Caco-2 (cell line): Measurements from ENCODE around the gene LAMP1. TPM values are rescaled to one million over a fixed set of nuclear protein-coding genes. Genes with fewer than 3 reads are reported as not detected.

Experiments used
- BruUV-seq: library from RNA; stranded (reverse); fragments of 400-500 nt; replicated peaks from 2 replicates; lab custom pipeline; 2021; lab: Mats Ljungman, UMichigan
- CTCF ChIA-PET: fragments of 300-600 bp; sonication (Branson Sonifier 250); formaldehyde crosslinking; loops from one replicate; lab custom pipeline; 2022; ENCODE audit warnings: antibody characterized with exemption; lab: Charles Lee
- POLR2A ChIA-PET: fragments of 300-600 bp; sonication (Branson Sonifier 250); formaldehyde crosslinking; loops from one replicate; lab custom pipeline; 2022; ENCODE audit warnings: antibody characterized with exemption; lab: Charles Lee
- DNase-seq, 2 experiments: peaks; one replicate each; pipeline versions ENCODE4 v3.0.0 to v3.0.0-alpha.2; 2020 to 2022
- H3K27me3 ChIP-seq: replicated peaks from 2 replicates; pipeline ENCODE4 v1.6.0; 2011; ENCODE audit warnings: low read length; ENCODE audit not compliant: control insufficient read depth, insufficient read depth
- H3K36me3 ChIP-seq: 2 replicates; pipeline ENCODE4 v1.5.1; 2011; ENCODE audit warnings: low read length; ENCODE audit not compliant: control insufficient read depth, insufficient read depth
- H3K4me1 ChIP-seq: fragments of 250-450 bp; sonication (Bioruptor Pico); 2 replicates; pipeline ENCODE4 v1.5.1; 2020; ENCODE audit warnings: mild to moderate bottlenecking
- H3K4me3 ChIP-seq: 2 replicates; pipeline ENCODE4 v1.5.1; 2011; ENCODE audit warnings: low read depth, mild to moderate bottlenecking, control low read depth, low read length
- H3K9me3 ChIP-seq: fragments of 250-450 bp; sonication (Bioruptor Pico); 2 replicates; pipeline ENCODE4 v1.5.1; 2020; ENCODE audit warnings: mild to moderate bottlenecking, moderate library complexity
- H3K27ac Mint-ChIP-seq: one replicate; pipeline ENCODE4 v1.8.0; 2022; ENCODE audit warnings: mixed read lengths; ENCODE audit not compliant: unreplicated experiment
- H3K27me3 Mint-ChIP-seq: one replicate; pipeline ENCODE4 v1.8.0; 2022; ENCODE audit warnings: mixed read lengths; ENCODE audit not compliant: insufficient read depth, unreplicated experiment
- H3K36me3 Mint-ChIP-seq: one replicate; pipeline ENCODE4 v1.8.0; 2022; ENCODE audit warnings: mild to moderate bottlenecking, mixed read lengths; ENCODE audit not compliant: insufficient read depth, unreplicated experiment
- H3K4me1 Mint-ChIP-seq: one replicate; pipeline ENCODE4 v1.8.0; 2022; ENCODE audit warnings: low read depth, mixed read lengths; ENCODE audit not compliant: unreplicated experiment
- H3K4me3 Mint-ChIP-seq: one replicate; pipeline ENCODE4 v1.8.0; 2022; ENCODE audit warnings: mild to moderate bottlenecking, moderate library complexity, mixed read lengths; ENCODE audit not compliant: unreplicated experiment
- H3K9me3 Mint-ChIP-seq: one replicate; pipeline ENCODE4 v1.8.0; 2022; ENCODE audit warnings: mixed read lengths; ENCODE audit not compliant: unreplicated experiment
- intact Hi-C: fragments of 100-400 bp; cut with micrococcal nuclease; formaldehyde crosslinking; loops from one replicate; pipeline ENCODE4 v1.10.0; 2022; ENCODE audit not compliant: unreplicated experiment
- total RNA-seq: library from RNA; stranded (reverse); gene quantifications from 2 replicates; pipeline ENCODE4 v1.2.3, GENCODE V29; 2022
- TF ChIP-seq, protein P1 (sequence below), 2 experiments: fragments of 200-600 bp in 1 of 2; IDR thresholded peaks; 1 replicate in 1 of 2; 2 replicates in 1 of 2; pipeline versions ENCODE4 v1.5.1 to v1.8.0; 2011 to 2022; ENCODE audit warnings: antibody characterized with exemption in 1 of 2, control low read depth in 1 of 2, inconsistent platforms in 1 of 2, low read depth in 1 of 2, low read length in 1 of 2, mild to moderate bottlenecking in 1 of 2, moderate library complexity in 1 of 2; ENCODE audit not compliant: insufficient read depth in 1 of 2, severe bottlenecking in 1 of 2, unreplicated experiment in 1 of 2

LAMP1 gene
- total RNA-seq, 1 experiment from 2014 or later: 244 TPM

DNA sequence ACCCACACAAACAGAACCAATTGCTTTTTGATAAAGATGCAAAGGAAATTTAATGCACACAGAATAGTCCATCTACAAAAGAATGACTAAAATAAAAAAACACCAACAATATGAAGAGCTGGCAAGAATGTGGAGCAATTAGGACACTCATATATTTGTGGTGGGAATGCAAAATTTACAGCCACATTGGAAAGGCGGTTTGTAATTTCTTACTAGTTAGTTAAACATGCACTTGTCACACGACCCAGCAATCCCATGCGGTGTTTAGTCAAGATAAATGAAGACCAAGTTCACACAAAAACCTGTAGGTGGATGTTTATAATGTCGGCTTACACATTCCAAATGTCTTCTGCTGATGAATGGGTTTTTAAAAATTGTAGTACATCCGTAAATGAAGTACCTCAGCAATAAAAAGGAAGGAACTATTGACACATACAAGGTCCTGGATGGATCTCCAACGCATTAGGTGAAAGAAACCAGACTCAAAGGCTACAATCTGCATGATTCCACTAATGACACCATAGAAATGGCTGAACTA lies 61.7 kb downstream of the LAMP1 start:
- Mint-ChIP-seq H3K27me3 (no peaks in the 10 kb centered on the region), H3K36me3 (peaks cover 32% of the 10 kb centered on the region), H3K4me1 (peaks cover 11% of the 10 kb centered on the region), H3K9me3 (no peaks in the 10 kb centered on the region), H3K4me3 (no peak overlapping the region), H3K27ac (no peak overlapping the region)
- ChIA-PET POLR2A (no interaction called here), CTCF (no interaction called here)
- DNase-seq: no peak
- H3K4me1 ChIP-seq: peaks cover 4% of the 10 kb centered on the region; the same call in 1 of the 2 replicates
- H3K9me3 ChIP-seq: no peaks in the 10 kb centered on the region
- TF ChIP-seq, protein P1, sequence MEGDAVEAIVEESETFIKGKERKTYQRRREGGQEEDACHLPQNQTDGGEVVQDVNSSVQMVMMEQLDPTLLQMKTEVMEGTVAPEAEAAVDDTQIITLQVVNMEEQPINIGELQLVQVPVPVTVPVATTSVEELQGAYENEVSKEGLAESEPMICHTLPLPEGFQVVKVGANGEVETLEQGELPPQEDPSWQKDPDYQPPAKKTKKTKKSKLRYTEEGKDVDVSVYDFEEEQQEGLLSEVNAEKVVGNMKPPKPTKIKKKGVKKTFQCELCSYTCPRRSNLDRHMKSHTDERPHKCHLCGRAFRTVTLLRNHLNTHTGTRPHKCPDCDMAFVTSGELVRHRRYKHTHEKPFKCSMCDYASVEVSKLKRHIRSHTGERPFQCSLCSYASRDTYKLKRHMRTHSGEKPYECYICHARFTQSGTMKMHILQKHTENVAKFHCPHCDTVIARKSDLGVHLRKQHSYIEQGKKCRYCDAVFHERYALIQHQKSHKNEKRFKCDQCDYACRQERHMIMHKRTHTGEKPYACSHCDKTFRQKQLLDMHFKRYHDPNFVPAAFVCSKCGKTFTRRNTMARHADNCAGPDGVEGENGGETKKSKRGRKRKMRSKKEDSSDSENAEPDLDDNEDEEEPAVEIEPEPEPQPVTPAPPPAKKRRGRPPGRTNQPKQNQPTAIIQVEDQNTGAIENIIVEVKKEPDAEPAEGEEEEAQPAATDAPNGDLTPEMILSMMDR (IDR thresholded peaks at IDR 0.05; ENCODE audit: insufficient read depth in 1 of 2, low read depth in 1 of 2, low read length in 1 of 2, severe bottlenecking in 1 of 2, unreplicated experiment in 1 of 2): no peak
- no TSS peak for BruUV-seq
- no peaks in the 10 kb centered on the region for H3K36me3 ChIP-seq
- H3K27me3 ChIP-seq: no peaks in the 10 kb centered on the region
- intact Hi-C loops: no loop called here
- H3K4me3 ChIP-seq: no peak overlapping the region

DNA sequence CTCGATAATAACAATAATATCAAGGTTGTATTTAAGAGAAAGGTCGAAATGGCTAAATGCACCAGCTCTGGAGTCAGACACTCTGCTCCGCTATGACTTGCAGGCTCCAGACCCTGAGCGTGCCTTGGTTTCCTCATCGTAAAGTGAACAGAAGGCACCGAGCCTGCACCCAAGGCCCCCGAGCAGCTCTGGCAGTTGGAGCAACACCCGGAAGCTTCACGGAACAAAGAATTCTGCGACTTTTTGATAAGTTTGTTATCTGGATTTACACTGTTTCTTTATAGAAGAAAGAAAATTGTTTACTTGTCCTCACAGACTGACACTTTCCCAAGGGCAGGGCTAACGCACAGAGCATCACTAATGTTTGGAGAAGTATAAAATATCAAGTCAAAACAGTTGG lies 62.5 kb downstream of the LAMP1 start:
- CTCF ChIA-PET: no interaction called here
- POLR2A ChIA-PET: interaction anchor here (0.6 kb wide), 1 partner anchor 38 kb away, joined by 3 read pairs; no protein-coding TSS in a partner anchor
- H3K4me1 Mint-ChIP-seq: peaks cover 11% of the 10 kb centered on the region

GRCh38 chr13:113360446-113360845 lies 63.4 kb downstream of the LAMP1 start:
- CTCF ChIA-PET: no interaction called here
- no peaks in the 10 kb centered on the region for H3K9me3 ChIP-seq
- POLR2A ChIA-PET: interaction anchor here (0.6 kb wide), 1 partner anchor 37 kb away, joined by 3 read pairs; no protein-coding TSS in a partner anchor
- H3K36me3 Mint-ChIP-seq: peaks cover 22% of the 10 kb centered on the region
- no peaks in the 10 kb centered on the region for H3K9me3 Mint-ChIP-seq
- peaks cover 14% of the 10 kb centered on the region for H3K4me1 Mint-ChIP-seq
- H3K27ac Mint-ChIP-seq: no peak overlapping the region
- no peak overlapping the region for H3K4me3 Mint-ChIP-seq
- H3K4me3 ChIP-seq: no peak overlapping the region
- BruUV-seq: no TSS peak
- H3K4me1 ChIP-seq: peaks cover 4% of the 10 kb centered on the region; the same call in 1 of the 2 replicates
- no peaks in the 10 kb centered on the region for H3K27me3 Mint-ChIP-seq
- no peak for DNase-seq
- no peaks in the 10 kb centered on the region for H3K36me3 ChIP-seq
- TF ChIP-seq, protein P1 (IDR thresholded peaks at IDR 0.05; ENCODE audit: insufficient read depth in 1 of 2, low read depth in 1 of 2, low read length in 1 of 2, severe bottlenecking in 1 of 2, unreplicated experiment in 1 of 2): no peak
- intact Hi-C loops: loop anchor here (5.0 kb wide), 1 partner anchor 63 kb away; the partner anchor contains the start of gene LAMP1
- H3K27me3 ChIP-seq: no peaks in the 10 kb centered on the region

More for the DNA sequence above, 62.5 kb downstream of the LAMP1 start:
- Mint-ChIP-seq H3K27me3 (no peaks in the 10 kb centered on the region), H3K9me3 (no peaks in the 10 kb centered on the region), H3K27ac (no peak overlapping the region), H3K4me3 (no peak overlapping the region), H3K36me3 (peaks cover 24% of the 10 kb centered on the region)
- TF ChIP-seq, protein P1 (IDR thresholded peaks at IDR 0.05; ENCODE audit: insufficient read depth in 1 of 2, low read depth in 1 of 2, low read length in 1 of 2, severe bottlenecking in 1 of 2, unreplicated experiment in 1 of 2): no peak
- intact Hi-C loops: no loop called here
- Histone ChIP-seq H3K4me3 (no peak overlapping the region), H3K36me3 (no peaks in the 10 kb centered on the region), H3K4me1 (peaks cover 4% of the 10 kb centered on the region; the same call in 1 of the 2 replicates), H3K27me3 (no peaks in the 10 kb centered on the region), H3K9me3 (no peaks in the 10 kb centered on the region)
- BruUV-seq: no TSS peak
- DNase-seq: no peak
